ENCODE data around the gene KRTAP5-6.

The KRTAP5-6 gene

GRCh38 chr11:1746956-1747752 lies 50.2 kb downstream of the KRTAP5-6 start:
- DNase-seq (ENCODE audit: low spot score): no peak

All from SK-N-DZ (cell line).